Measurements from ENCODE around the gene NRXN2.
"Not testable (repeated sequence)": the region's sequence is repeated elsewhere in the genome, so short reads cannot be mapped to it uniquely, and the experiment has no call there.

NRXN2 gene

GRCh38 chr11:64607381-64607985 is 115.5 kb downstream of the NRXN2 start:
- no peak for DNase-seq (ENCODE audit: low read depth in 2 of 2)

- no peak for DNase-seq (ENCODE audit: low read depth in 2 of 2)
These were observed 116.1 kb downstream of the NRXN2 start for GRCh38 chr11:64606796-64607380.

GRCh38 chr11:64605656-64606585 is 117.1 kb downstream of the NRXN2 start:
- no peak for DNase-seq (ENCODE audit: low read depth in 2 of 2)

- no peak for DNase-seq (ENCODE audit: low read depth in 2 of 2)
These were observed 117.8 kb downstream of the NRXN2 start for GRCh38 chr11:64605244-64605560.

- no peak for DNase-seq (ENCODE audit: low read depth in 2 of 2)
These were observed 118.3 kb downstream of the NRXN2 start for GRCh38 chr11:64604458-64605243.

GRCh38 chr11:64603411-64604110 is 119.4 kb downstream of the NRXN2 start:
- DNase-seq (ENCODE audit: low read depth in 2 of 2) = no peak

- no peak for DNase-seq (ENCODE audit: low read depth in 2 of 2)
These were observed 120.4 kb downstream of the NRXN2 start for GRCh38 chr11:64602466-64603070.

- DNase-seq (ENCODE audit: low read depth in 2 of 2) = no peak
These were observed 121.2 kb downstream of the NRXN2 start for GRCh38 chr11:64601605-64602465.

GRCh38 chr11:64600281-64600992 is 122.6 kb downstream of the NRXN2 start:
- no peak for DNase-seq (ENCODE audit: low read depth in 2 of 2)

- DNase-seq (ENCODE audit: low read depth in 2 of 2) = no peak
These were observed 123.2 kb downstream of the NRXN2 start for GRCh38 chr11:64599698-64600211.

GRCh38 chr11:64598797-64599697 is 124.0 kb downstream of the NRXN2 start:
- DNase-seq (ENCODE audit: low read depth in 2 of 2) = no peak

- DNase-seq (ENCODE audit: low read depth in 2 of 2) = no peak
These were observed 124.7 kb downstream of the NRXN2 start for GRCh38 chr11:64598106-64598796.

- no peak for DNase-seq (ENCODE audit: low read depth in 2 of 2)
These were observed 125.3 kb downstream of the NRXN2 start for GRCh38 chr11:64597671-64598101.

- not testable (repeated sequence) for DNase-seq (ENCODE audit: low read depth in 2 of 2)
These were observed 127.1 kb downstream of the NRXN2 start for GRCh38 chr11:64595922-64596321.

GRCh38 chr11:64594159-64594939 is 128.6 kb downstream of the NRXN2 start:
- DNase-seq (ENCODE audit: low read depth in 2 of 2) = no peak
